HepG2 (cell line): ENCODE measurements around the gene SRRM1. TPM values are rescaled to one million over a fixed set of nuclear protein-coding genes. Genes with fewer than 3 reads are reported as not detected.
"Not testable (repeated sequence)": the region's sequence is repeated elsewhere in the genome, so short reads cannot be mapped to it uniquely, and the experiment has no call there.

Experiments
- ATAC-seq: fragments of 200-7000 bp; cut with Tn5 transposase; 3 replicates; pipeline ENCODE4 v1.9.1; 2020; ENCODE audit warnings: mild to moderate bottlenecking, moderate library complexity
- BruUV-seq: library from RNA; stranded (reverse); fragments of 400-500 nt; replicated peaks from 2 replicates; lab custom pipeline; 2021; lab: Mats Ljungman, UMichigan
- CTCF ChIA-PET: fragments of 300-600 bp; formaldehyde crosslinking; extraction: SDS; loops from one replicate; lab custom pipeline; 2021; ENCODE audit warnings: low total read pairs, inconsistent platforms, low intra/inter-chr PET ratio; lab: Yijun Ruan, JAX
- POLR2A ChIA-PET: fragments of 350-600 bp; sonication (Branson Sonifier 250); formaldehyde crosslinking; loops from one replicate; lab custom pipeline; 2020; ENCODE audit warnings: antibody characterized with exemption, inconsistent platforms; lab: Yijun Ruan, JAX
- DNase-seq: peaks from one replicate; pipeline ENCODE4 v3.0.0-alpha.2; 2015; ENCODE audit warnings: low spot score
- FAIRE-seq: peaks from 3 replicates; lab custom pipeline; 2011; peaks lifted over from hg19 to GRCh38; lab: Jason Lieb, UNC
- H2AFZ ChIP-seq: one replicate; pipeline ENCODE4 v1.6.1; 2011; ENCODE audit warnings: low read length, inconsistent platforms
- H3K27ac ChIP-seq: fragments of 300-600 bp; 3 replicates; pipeline ENCODE4 v1.8.0; 2011; ENCODE audit warnings: mixed run types, mild to moderate bottlenecking, mixed read lengths, low read length, inconsistent platforms; ENCODE audit not compliant: insufficient read depth; ENCODE audit errors: extremely low read length
- H3K27me3 ChIP-seq, 2 experiments: fragments of 200-600 bp in 1 of 2; 2 replicates in 1 of 2; 3 replicates in 1 of 2; pipeline versions ENCODE4 v1.6.0 to v1.8.0; 2011; ENCODE audit warnings: low read length in 2 of 2, mild to moderate bottlenecking in 2 of 2, moderate library complexity in 2 of 2, inconsistent platforms in 1 of 2; ENCODE audit not compliant: insufficient read depth in 2 of 2, control insufficient read depth in 1 of 2
- H3K36me3 ChIP-seq, 2 experiments: fragments of 200-600 bp in 1 of 2; replicated peaks in 1 of 2; 2 replicates in 1 of 2; 3 replicates in 1 of 2; pipeline versions ENCODE4 v1.5.1 to v1.8.0; 2011; ENCODE audit warnings: low read length in 2 of 2, inconsistent platforms in 1 of 2; ENCODE audit not compliant: insufficient read depth in 2 of 2, control insufficient read depth in 1 of 2
- H3K4me1 ChIP-seq: 2 replicates; pipeline ENCODE4 v1.5.1; 2012; ENCODE audit warnings: low read length, inconsistent platforms; ENCODE audit not compliant: insufficient read depth
- H3K4me2 ChIP-seq: 2 replicates; pipeline ENCODE4 v1.6.0; 2011; ENCODE audit warnings: low read depth, low read length, inconsistent platforms
- H3K4me3 ChIP-seq, 3 experiments: fragments of 200-600 bp in 1 of 3; sonication (generic), shearing (Covaris generic) in 1 of 3; replicated peaks in 1 of 3; 2 replicates each; pipeline ENCODE4 v1.5.1; 2011 to 2016; ENCODE audit warnings: low read length in 3 of 3, inconsistent platforms in 2 of 3, low read depth in 2 of 3, mild to moderate bottlenecking in 2 of 3, control low read depth in 1 of 3, mixed read lengths in 1 of 3; ENCODE audit not compliant: insufficient read depth in 1 of 3
- H3K79me2 ChIP-seq: one replicate; pipeline ENCODE4 v1.6.1; 2011; ENCODE audit warnings: low read length, inconsistent platforms; ENCODE audit not compliant: insufficient read depth
- H3K9ac ChIP-seq: 2 replicates; pipeline ENCODE4 v1.6.0; 2011; ENCODE audit warnings: mild to moderate bottlenecking, low read depth, low read length, inconsistent platforms; ENCODE audit not compliant: insufficient read depth
- H3K9me3 ChIP-seq: 2 replicates; pipeline ENCODE4 v1.5.1; 2012; ENCODE audit warnings: mild to moderate bottlenecking, low read length
- H4K20me1 ChIP-seq: 2 replicates; pipeline ENCODE4 v1.6.0; 2011; ENCODE audit warnings: inconsistent platforms, mild to moderate bottlenecking, low read length, moderate library complexity; ENCODE audit not compliant: insufficient read depth
- MNT ChIP-seq: fragments of 450-650 bp; IDR thresholded peaks from 2 replicates; pipeline ENCODE4 v1.6.1; 2016
- WGBS: methylation state at CpG from one replicate; pipeline ENCODE4 v1.1.6; 2017; ENCODE audit warnings: low lambda C conversion rate; 5-methylcytosine and 5-hydroxymethylcytosine counted together
- in situ Hi-C: cut with HindIII; loops from 2 replicates; pipeline ENCODE4 v1.10.0; 2017; ENCODE audit warnings: low pct_unique_long_range_greater_than_20kb; ENCODE audit not compliant: extremely low pct_ligation_motif_present
- intact Hi-C: fragments of 100-400 bp; cut with micrococcal nuclease; formaldehyde crosslinking; loops from one replicate; pipeline ENCODE4 v1.10.0; 2022; ENCODE audit not compliant: unreplicated experiment
- polyA plus RNA-seq, 8 experiments: library from polyadenylated mRNA; depleted of rRNA in 3 of 8; stranded (reverse) in 7 of 8; unstranded in 1 of 8; fragments of >200 nt; fragmentation: Illumina TruSeq in 4 of 8; extraction: Trizol in 4 of 8; gene quantifications; 2 replicates each; pipeline versions ENCODE4 v1.2.1 to v1.2.3, GENCODE V29; 2011 to 2016; ENCODE audit warnings: low read depth in 4 of 8, missing spikeins in 1 of 8, mixed read lengths in 1 of 8; ENCODE audit not compliant: insufficient read depth in 1 of 8
- total RNA-seq, 5 experiments: library from RNA; depleted of rRNA; stranded (reverse); fragments of >200 nt; fragmentation: Illumina TruSeq; extraction: Trizol; gene quantifications; 2 replicates each; pipeline ENCODE4 v1.2.3, GENCODE V29; 2016; ENCODE audit warnings: low read depth in 1 of 5

The SRRM1 gene
- total and polyA plus RNA-seq, 2 of the 13 experiments (the other 11 are each of a cell fraction or from before 2014, with no cell fraction given) = 31.6 to 44.5 TPM

- CTCF ChIA-PET = no interaction called here
- Histone ChIP-seq H3K4me3 (no peak overlapping the region), H4K20me1 (no peaks in the 10 kb centered on the region), H3K4me2 (no peak overlapping the region), H3K27me3 (no peaks in the 10 kb centered on the region), H3K9me3 (no peaks in the 10 kb centered on the region), H3K9ac (no peak overlapping the region), H3K79me2 (no peaks in the 10 kb centered on the region), H3K27ac (no peak overlapping the region), H3K36me3 (peaks cover 15 to 61% of the 10 kb centered on the region in 2 experiments), H3K4me1 (no peaks in the 10 kb centered on the region), H2AFZ (no peak overlapping the region)
- intact Hi-C loops = no loop called here
- FAIRE-seq (no peak), DNase-seq (no peak), ATAC-seq (no peak)
- 100% methylated on average over 6 of the region's 6 CpGs for WGBS
- POLR2A ChIA-PET = interaction anchor here (0.7 kb wide), 1 partner anchor 51 kb away, joined by 4 read pairs; no protein-coding TSS in a partner anchor
- no TSS peak for BruUV-seq
- in situ Hi-C loops = no loop called here
- no peak for TF ChIP-seq MNT
These were observed 30.2 kb downstream of the SRRM1 start for GRCh38 chr1:24673341-24673740.

GRCh38 chr1:24678421-24678820 lies 35.3 kb downstream of the SRRM1 start:
- POLR2A ChIA-PET, CTCF ChIA-PET, FAIRE-seq, H4K20me1 ChIP-seq, BruUV-seq, DNase-seq, H3K9ac ChIP-seq, H3K27me3 ChIP-seq, H3K79me2 ChIP-seq, H3K9me3 ChIP-seq, intact Hi-C loops, in situ Hi-C loops, H3K4me3 ChIP-seq, H3K27ac ChIP-seq, H2AFZ ChIP-seq, H3K4me2 ChIP-seq, ATAC-seq, H3K4me1 ChIP-seq: not testable (repeated sequence)
- WGBS = 100% methylated on average over 3 of the region's 3 CpGs
- peaks cover 4 to 17% of the 10 kb centered on the region in 2 experiments; a peak in 4 of 5 replicates for H3K36me3 ChIP-seq
